Liver (tissue), 9 donors: Measurements from ENCODE around the gene MBD4. TPM values are rescaled to one million over a fixed set of nuclear protein-coding genes. Genes with fewer than 3 reads are reported as not detected.

ENCODE experiments used
- DNase-seq: peaks from one replicate; pipeline ENCODE4 v3.0.0-alpha.2; 2017; ENCODE audit warnings: low spot score
- H3K27ac ChIP-seq, 2 donors: one replicate each; pipeline ENCODE4 v1.7.0; 2013; ENCODE audit warnings: inconsistent platforms in 2 of 2, low read length in 2 of 2, control low read depth in 1 of 2, low read depth in 1 of 2, mild to moderate bottlenecking in 1 of 2
- H3K27me3 ChIP-seq, 4 donors: one replicate each; pipeline versions ENCODE4 v1.6.1 to v1.7.0; 2013; ENCODE audit warnings: low read length in 3 of 4, inconsistent platforms in 1 of 4, mild to moderate bottlenecking in 1 of 4, moderate library complexity in 1 of 4; ENCODE audit not compliant: control insufficient read depth in 4 of 4, insufficient read depth in 4 of 4
- H3K36me3 ChIP-seq, 4 donors: one replicate each; pipeline versions ENCODE4 v1.6.1 to v1.7.0; 2013; ENCODE audit warnings: low read length in 3 of 4, mild to moderate bottlenecking in 3 of 4, low read depth in 1 of 4, moderate library complexity in 1 of 4; ENCODE audit not compliant: control insufficient read depth in 4 of 4, insufficient read depth in 3 of 4
- H3K4me1 ChIP-seq, 4 donors: one replicate each; pipeline versions ENCODE4 v1.6.1 to v1.7.0; 2013; ENCODE audit warnings: low read length in 3 of 4, mild to moderate bottlenecking in 3 of 4, moderate library complexity in 1 of 4; ENCODE audit not compliant: control insufficient read depth in 4 of 4, insufficient read depth in 4 of 4
- H3K4me3 ChIP-seq, 3 donors: one replicate each; pipeline versions ENCODE4 v1.6.1 to v1.7.0; 2013; ENCODE audit warnings: low read length in 3 of 3, control low read depth in 1 of 3, low read depth in 1 of 3, mild to moderate bottlenecking in 1 of 3
- H3K9ac ChIP-seq, 2 donors: one replicate each; pipeline ENCODE4 v1.7.0; 2013; ENCODE audit warnings: low read length in 2 of 2, mild to moderate bottlenecking in 2 of 2, moderate library complexity in 2 of 2, control low read depth in 1 of 2, low read depth in 1 of 2
- H3K9me3 ChIP-seq, 4 donors: one replicate each; pipeline versions ENCODE4 v1.6.1 to v1.7.0; 2013; ENCODE audit warnings: low read length in 3 of 4; ENCODE audit not compliant: control insufficient read depth in 4 of 4
- CTCF ChIP-seq: fragments of 150-350 bp; IDR thresholded peaks from 2 replicates; pipeline ENCODE4 v1.5.1; 2017; ENCODE audit warnings: improper control_type of control experiment, low read depth, low read length; ENCODE audit not compliant: missing input control
- EGR1 ChIP-seq, 2 donors: IDR thresholded peaks; 2 replicates each; pipeline ENCODE4 v1.6.1; 2016 to 2018; ENCODE audit warnings: antibody characterized with exemption in 2 of 2, low read depth in 2 of 2
- FOXA1 ChIP-seq: IDR thresholded peaks from 2 replicates; pipeline ENCODE4 v1.6.1; 2016; ENCODE audit warnings: antibody characterized with exemption
- FOXA2 ChIP-seq: IDR thresholded peaks from 2 replicates; pipeline ENCODE4 v1.6.1; 2016; ENCODE audit warnings: antibody characterized with exemption
- GABPA ChIP-seq, 2 donors: IDR thresholded peaks in 1 of 2; conservative IDR thresholded peaks in 1 of 2; 2 replicates each; pipeline ENCODE4 v1.6.1; 2016; ENCODE audit warnings: antibody characterized with exemption in 2 of 2, mild to moderate bottlenecking in 1 of 2, moderate library complexity in 1 of 2
- HNF4A ChIP-seq, 2 donors: conservative IDR thresholded peaks; 2 replicates each; pipeline ENCODE4 v1.6.1; 2016; ENCODE audit warnings: antibody characterized with exemption in 2 of 2, mild to moderate bottlenecking in 2 of 2
- JUND ChIP-seq, 2 donors: IDR thresholded peaks; 2 replicates each; pipeline ENCODE4 v1.6.1; 2016; ENCODE audit warnings: antibody characterized with exemption in 2 of 2
- MAX ChIP-seq: IDR thresholded peaks from 2 replicates; pipeline ENCODE4 v1.6.1; 2016; ENCODE audit warnings: antibody characterized with exemption
- NR2F2 ChIP-seq: IDR thresholded peaks from 2 replicates; pipeline ENCODE4 v1.6.1; 2016; ENCODE audit warnings: antibody characterized with exemption
- RAD21 ChIP-seq, 2 donors: IDR thresholded peaks; 2 replicates each; pipeline ENCODE4 v1.6.1; 2016; ENCODE audit warnings: antibody characterized with exemption in 2 of 2, mild to moderate bottlenecking in 2 of 2
- REST ChIP-seq: IDR thresholded peaks from 2 replicates; pipeline ENCODE4 v1.6.1; 2016; ENCODE audit warnings: antibody characterized with exemption, mild to moderate bottlenecking
- RXRA ChIP-seq, 2 donors: IDR thresholded peaks; 2 replicates each; pipeline ENCODE4 v1.6.1; 2017 to 2018; ENCODE audit warnings: antibody characterized with exemption in 2 of 2, mild to moderate bottlenecking in 1 of 2
- SP1 ChIP-seq: IDR thresholded peaks from 2 replicates; pipeline ENCODE4 v1.6.1; 2018; ENCODE audit warnings: antibody characterized with exemption, mild to moderate bottlenecking
- TAF1 ChIP-seq: conservative IDR thresholded peaks from 2 replicates; pipeline ENCODE4 v1.6.1; 2016; ENCODE audit warnings: antibody characterized with exemption, mild to moderate bottlenecking
- YY1 ChIP-seq: IDR thresholded peaks from 2 replicates; pipeline ENCODE4 v1.6.1; 2016; ENCODE audit warnings: antibody characterized with exemption, mild to moderate bottlenecking
- ZBTB33 ChIP-seq: IDR thresholded peaks from 2 replicates; pipeline ENCODE4 v1.6.1; 2016; ENCODE audit warnings: antibody characterized with exemption
- WGBS: extraction: QIAGEN DNeasy Blood & Tissue Kit; methylation state at CpG from one replicate; pipeline ENCODE4 v1.1.7; 2013; 5-methylcytosine and 5-hydroxymethylcytosine counted together
- polyA plus RNA-seq, 2 donors: library from polyadenylated mRNA; stranded (reverse) in 1 of 2; unstranded in 1 of 2; fragments of 200-250 nt in 1 of 2; fragments of >200 nt in 1 of 2; fragmentation: Nextera tagmentation in 1 of 2; extraction: Ambion mirVana in 1 of 2; gene quantifications; one replicate each; pipeline versions ENCODE4 v1.2.1 to v1.2.3, GENCODE V29; 2013 to 2015
- total RNA-seq, 2 donors: library from RNA; depleted of rRNA; stranded (reverse); fragments of >200 nt; gene quantifications; one replicate each; pipeline ENCODE4 v1.2.3, GENCODE V29; 2014
- donor health status: healthy.
- donor health status: healthy.
- donor health status: healthy.
- donor health status: healthy.
- donor health status: healthy.

The MBD4 gene
- total and polyA plus RNA-seq, 4 donors: 16.9 to 24.8 (median 17.2) TPM

GRCh38 chr3:129404130-129404529 is 35.6 kb downstream of the MBD4 start:
- no peaks in the 10 kb centered on the region for H3K36me3 ChIP-seq
- H3K27ac ChIP-seq: no peak overlapping the region
- WGBS: 90% methylated on average over 8 of the region's 8 CpGs
- H3K4me1 ChIP-seq: peaks cover 0 to 8% (median 3%) of the 10 kb centered on the region in 4 donors
- TF ChIP-seq YY1: no peak
- no peak for TF ChIP-seq GABPA (IDR thresholded peaks at IDR 0.05 in 1 of 2, conservative IDR thresholded peaks at IDR 0.05 in 1 of 2)
- TF ChIP-seq JUND (IDR thresholded peaks at IDR 0.05): no peak
- no peak for TF ChIP-seq TAF1
- no peak for TF ChIP-seq REST
- no peak for TF ChIP-seq RXRA (IDR thresholded peaks at IDR 0.05)
- no peak for TF ChIP-seq MAX
- TF ChIP-seq FOXA1: no peak
- no peak for TF ChIP-seq HNF4A (conservative IDR thresholded peaks at IDR 0.05)
- no peak for TF ChIP-seq ZBTB33
- no peak for TF ChIP-seq RAD21 (IDR thresholded peaks at IDR 0.05)
- TF ChIP-seq CTCF: no peak
- no peak for TF ChIP-seq EGR1 (IDR thresholded peaks at IDR 0.05; ENCODE audit: low read depth in 2 of 2)
- no peak for TF ChIP-seq NR2F2
- no peak for TF ChIP-seq FOXA2
- H3K9ac ChIP-seq: no peak overlapping the region
- no peaks in the 10 kb centered on the region for H3K27me3 ChIP-seq
- no peaks in the 10 kb centered on the region for H3K9me3 ChIP-seq
- no peak overlapping the region for H3K4me3 ChIP-seq
- no peak for DNase-seq

GRCh38 chr3:129403450-129403849 is 36.3 kb downstream of the MBD4 start:
- no peaks in the 10 kb centered on the region for H3K36me3 ChIP-seq
- H3K27me3 ChIP-seq: no peaks in the 10 kb centered on the region
- peaks cover 0 to 12% (median 5%) of the 10 kb centered on the region in 4 donors for H3K4me1 ChIP-seq
- no peak overlapping the region for H3K9ac ChIP-seq
- WGBS: 95% methylated on average over 7 of the region's 7 CpGs
- no peak for DNase-seq
- no peak overlapping the region for H3K4me3 ChIP-seq
- H3K9me3 ChIP-seq: no peaks in the 10 kb centered on the region
- TF ChIP-seq FOXA1 (no peak), TAF1 (no peak), HNF4A (conservative IDR thresholded peaks at IDR 0.05) (no peak), ZBTB33 (no peak), FOXA2 (no peak), NR2F2 (no peak), RXRA (IDR thresholded peaks at IDR 0.05) (no peak), SP1 (no peak), GABPA (IDR thresholded peaks at IDR 0.05 in 1 of 2, conservative IDR thresholded peaks at IDR 0.05 in 1 of 2) (no peak)
- H3K27ac ChIP-seq: no peak overlapping the region
